ENCODE measurements around the gene FYN.

The FYN gene

GRCh38 chr6:111825439-111826086, 47.7 kb downstream of the FYN start:
- no peak for TF ChIP-seq CTCF (IDR thresholded peaks at IDR 0.05; ENCODE audit: insufficient read depth, low read length, poor library complexity, severe bottlenecking)
- TF ChIP-seq EZH2phosphoT487 (conservative IDR thresholded peaks at IDR 0.05; ENCODE audit: low read length) = no peak
- no peaks in the 10 kb centered on the region for H3F3A ChIP-seq (ENCODE audit: insufficient read depth)
- no peaks in the 10 kb centered on the region for H3K79me2 ChIP-seq (ENCODE audit: insufficient read depth, low read length)

DNA sequence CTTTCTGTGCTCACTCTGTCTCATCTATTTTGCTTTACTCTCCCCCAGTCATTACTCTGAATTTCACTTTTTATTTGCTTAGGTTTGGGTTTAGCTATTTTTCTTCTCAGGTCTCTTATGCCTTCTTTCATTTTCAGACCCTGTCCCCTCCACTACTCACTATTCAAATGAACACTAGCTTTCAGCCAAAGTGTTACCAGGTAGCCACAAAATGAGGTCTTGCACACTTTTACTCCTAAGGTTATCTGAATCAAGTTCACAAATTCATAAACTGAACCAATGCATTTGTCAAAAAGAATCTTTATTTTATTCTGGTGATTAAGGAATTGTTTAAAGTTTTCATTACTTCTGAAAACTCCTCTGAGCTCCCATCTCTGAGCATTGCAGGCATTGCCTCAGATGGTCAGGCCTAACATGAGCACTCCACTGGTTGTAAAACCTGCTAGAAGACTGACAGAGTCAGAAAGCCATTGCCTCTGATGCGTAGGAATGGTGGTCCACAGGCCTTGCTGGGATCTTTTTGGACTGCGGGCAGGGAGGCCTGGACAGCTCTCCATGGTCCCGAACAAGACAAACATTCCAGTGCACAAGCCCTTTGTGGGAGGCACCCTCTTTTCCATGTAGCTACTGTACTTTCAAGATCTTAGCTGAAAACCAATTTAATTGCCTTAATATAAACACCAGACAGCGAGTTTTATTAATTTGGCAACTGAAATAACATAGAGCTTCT, 48.5 kb downstream of the FYN start:
- no peak for TF ChIP-seq EZH2phosphoT487 (conservative IDR thresholded peaks at IDR 0.05; ENCODE audit: low read length)
- TF ChIP-seq CTCF (IDR thresholded peaks at IDR 0.05; ENCODE audit: insufficient read depth, low read length, poor library complexity, severe bottlenecking) = no peak
- no peak overlapping the region for H3K4me2 ChIP-seq (ENCODE audit: low read depth, low read length, poor library complexity, severe bottlenecking)
- H3K36me3 ChIP-seq (ENCODE audit: low read length) = no peaks in the 10 kb centered on the region
- H3K4me3 ChIP-seq (ENCODE audit: insufficient read depth, low read length, poor library complexity, severe bottlenecking) = no peak overlapping the region
- no peaks in the 10 kb centered on the region for H3K27me3 ChIP-seq (ENCODE audit: low read length)
- H2AFZ ChIP-seq (ENCODE audit: low read depth, low read length, severe bottlenecking) = no peak overlapping the region
- H3F3A ChIP-seq (ENCODE audit: insufficient read depth) = no peaks in the 10 kb centered on the region
- H3K9ac ChIP-seq (ENCODE audit: low read length) = no peak overlapping the region
- no peaks in the 10 kb centered on the region for H3K9me3 ChIP-seq (ENCODE audit: insufficient read depth, low read length)
- no peaks in the 10 kb centered on the region for H3K9me2 ChIP-seq (replicated peaks; ENCODE audit: insufficient read depth, low read length)
- no peak overlapping the region for H3K27ac ChIP-seq (ENCODE audit: low read depth, low read length)
- no peaks in the 10 kb centered on the region for H4K20me1 ChIP-seq (ENCODE audit: low read depth, low read length)
- H3K79me2 ChIP-seq (ENCODE audit: insufficient read depth, low read length) = no peaks in the 10 kb centered on the region

More at GRCh38 chr6:111825439-111826086, 47.7 kb downstream of the FYN start:
- no peak overlapping the region for H2AFZ ChIP-seq (ENCODE audit: low read depth, low read length, severe bottlenecking)
- no peak overlapping the region for H3K9ac ChIP-seq (ENCODE audit: low read length)
- no peaks in the 10 kb centered on the region for H3K9me2 ChIP-seq (replicated peaks; ENCODE audit: insufficient read depth, low read length)
- H3K4me3 ChIP-seq (ENCODE audit: insufficient read depth, low read length, poor library complexity, severe bottlenecking) = no peak overlapping the region
- H3K27me3 ChIP-seq (ENCODE audit: low read length) = no peaks in the 10 kb centered on the region
- H3K9me3 ChIP-seq (ENCODE audit: insufficient read depth, low read length) = no peaks in the 10 kb centered on the region
- no peaks in the 10 kb centered on the region for H4K20me1 ChIP-seq (ENCODE audit: low read depth, low read length)
- no peak overlapping the region for H3K4me2 ChIP-seq (ENCODE audit: low read depth, low read length, poor library complexity, severe bottlenecking)
- H3K27ac ChIP-seq (ENCODE audit: low read depth, low read length) = no peak overlapping the region
- no peaks in the 10 kb centered on the region for H3K36me3 ChIP-seq (ENCODE audit: low read length)

- H3K4me2 ChIP-seq (ENCODE audit: low read depth, low read length, poor library complexity, severe bottlenecking) = no peak overlapping the region
- H4K20me1 ChIP-seq (ENCODE audit: low read depth, low read length) = no peaks in the 10 kb centered on the region
- H3K4me3 ChIP-seq (ENCODE audit: insufficient read depth, low read length, poor library complexity, severe bottlenecking) = no peak overlapping the region
- no peak overlapping the region for H3K27ac ChIP-seq (ENCODE audit: low read depth, low read length)
- TF ChIP-seq CTCF (IDR thresholded peaks at IDR 0.05; ENCODE audit: insufficient read depth, low read length, poor library complexity, severe bottlenecking) (no peak), EZH2phosphoT487 (conservative IDR thresholded peaks at IDR 0.05; ENCODE audit: low read length) (no peak)
- no peaks in the 10 kb centered on the region for H3K36me3 ChIP-seq (ENCODE audit: low read length)
- no peaks in the 10 kb centered on the region for H3F3A ChIP-seq (ENCODE audit: insufficient read depth)
- no peaks in the 10 kb centered on the region for H3K9me3 ChIP-seq (ENCODE audit: insufficient read depth, low read length)
- H3K27me3 ChIP-seq (ENCODE audit: low read length) = no peaks in the 10 kb centered on the region
- H2AFZ ChIP-seq (ENCODE audit: low read depth, low read length, severe bottlenecking) = no peak overlapping the region
- no peaks in the 10 kb centered on the region for H3K9me2 ChIP-seq (replicated peaks; ENCODE audit: insufficient read depth, low read length)
- H3K9ac ChIP-seq (ENCODE audit: low read length) = no peak overlapping the region
- H3K79me2 ChIP-seq (ENCODE audit: insufficient read depth, low read length) = no peaks in the 10 kb centered on the region
These were observed 49.2 kb downstream of the FYN start for GRCh38 chr6:111823831-111824607.

Measured in SU-DHL-6 (cell line).